ENCODE data around the gene PTOV1. TPM values are rescaled to one million over a fixed set of nuclear protein-coding genes. Genes with fewer than 3 reads are reported as not detected.

Gene PTOV1
- total and polyA plus RNA-seq, 10 of the 15 experiments (the other 5 are each of a cell fraction or from before 2014, with no cell fraction given): 3.2 to 83.5 (median 22.3) TPM

DNA sequence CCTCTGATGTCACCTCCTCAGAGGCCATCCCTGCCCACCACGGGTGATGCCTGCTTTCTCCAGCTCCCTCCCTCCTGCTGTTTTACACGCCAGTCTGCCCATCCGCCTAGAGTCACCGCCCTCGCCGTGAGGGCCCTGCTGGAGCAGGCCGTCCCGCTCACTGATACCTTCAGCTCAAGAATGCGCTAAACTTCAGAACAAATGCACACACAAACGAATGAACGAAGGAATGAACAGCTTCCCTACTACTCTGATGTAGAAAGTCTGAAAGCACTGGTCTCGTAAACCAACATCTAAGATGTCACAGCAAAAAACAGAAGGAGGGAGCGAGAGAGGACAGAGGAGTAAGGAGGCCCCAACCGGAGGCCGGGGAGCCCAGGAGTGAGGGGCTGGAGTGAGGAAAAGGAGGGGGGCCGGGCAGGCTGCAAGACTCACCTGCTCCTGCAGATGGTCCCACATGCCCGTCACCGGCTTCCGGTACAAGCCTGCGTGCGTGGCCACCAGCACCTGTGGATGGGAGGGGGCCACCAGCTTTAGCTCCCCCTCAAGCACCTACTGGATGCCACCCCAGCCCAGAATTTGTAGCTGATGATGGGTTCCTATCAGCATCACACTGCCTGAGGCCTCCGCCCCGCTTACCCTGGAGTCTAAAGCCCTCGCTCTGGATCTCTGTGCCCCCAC lies 12.4 kb downstream of the PTOV1 start (continued):
- TF ChIP-seq, protein P1, sequence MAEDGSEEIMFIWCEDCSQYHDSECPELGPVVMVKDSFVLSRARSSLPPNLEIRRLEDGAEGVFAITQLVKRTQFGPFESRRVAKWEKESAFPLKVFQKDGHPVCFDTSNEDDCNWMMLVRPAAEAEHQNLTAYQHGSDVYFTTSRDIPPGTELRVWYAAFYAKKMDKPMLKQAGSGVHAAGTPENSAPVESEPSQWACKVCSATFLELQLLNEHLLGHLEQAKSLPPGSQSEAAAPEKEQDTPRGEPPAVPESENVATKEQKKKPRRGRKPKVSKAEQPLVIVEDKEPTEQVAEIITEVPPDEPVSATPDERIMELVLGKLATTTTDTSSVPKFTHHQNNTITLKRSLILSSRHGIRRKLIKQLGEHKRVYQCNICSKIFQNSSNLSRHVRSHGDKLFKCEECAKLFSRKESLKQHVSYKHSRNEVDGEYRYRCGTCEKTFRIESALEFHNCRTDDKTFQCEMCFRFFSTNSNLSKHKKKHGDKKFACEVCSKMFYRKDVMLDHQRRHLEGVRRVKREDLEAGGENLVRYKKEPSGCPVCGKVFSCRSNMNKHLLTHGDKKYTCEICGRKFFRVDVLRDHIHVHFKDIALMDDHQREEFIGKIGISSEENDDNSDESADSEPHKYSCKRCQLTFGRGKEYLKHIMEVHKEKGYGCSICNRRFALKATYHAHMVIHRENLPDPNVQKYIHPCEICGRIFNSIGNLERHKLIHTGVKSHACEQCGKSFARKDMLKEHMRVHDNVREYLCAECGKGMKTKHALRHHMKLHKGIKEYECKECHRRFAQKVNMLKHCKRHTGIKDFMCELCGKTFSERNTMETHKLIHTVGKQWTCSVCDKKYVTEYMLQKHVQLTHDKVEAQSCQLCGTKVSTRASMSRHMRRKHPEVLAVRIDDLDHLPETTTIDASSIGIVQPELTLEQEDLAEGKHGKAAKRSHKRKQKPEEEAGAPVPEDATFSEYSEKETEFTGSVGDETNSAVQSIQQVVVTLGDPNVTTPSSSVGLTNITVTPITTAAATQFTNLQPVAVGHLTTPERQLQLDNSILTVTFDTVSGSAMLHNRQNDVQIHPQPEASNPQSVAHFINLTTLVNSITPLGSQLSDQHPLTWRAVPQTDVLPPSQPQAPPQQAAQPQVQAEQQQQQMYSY (CRISPR knock-in tag; IDR thresholded peaks at IDR 0.05): no peak
- TF ChIP-seq ATF7 (IDR thresholded peaks at IDR 0.05; ENCODE audit: low read depth) (no peak), YY1 (IDR thresholded peaks at IDR 0.05; ENCODE audit: low read depth, low read length) (no peak)

DNA sequence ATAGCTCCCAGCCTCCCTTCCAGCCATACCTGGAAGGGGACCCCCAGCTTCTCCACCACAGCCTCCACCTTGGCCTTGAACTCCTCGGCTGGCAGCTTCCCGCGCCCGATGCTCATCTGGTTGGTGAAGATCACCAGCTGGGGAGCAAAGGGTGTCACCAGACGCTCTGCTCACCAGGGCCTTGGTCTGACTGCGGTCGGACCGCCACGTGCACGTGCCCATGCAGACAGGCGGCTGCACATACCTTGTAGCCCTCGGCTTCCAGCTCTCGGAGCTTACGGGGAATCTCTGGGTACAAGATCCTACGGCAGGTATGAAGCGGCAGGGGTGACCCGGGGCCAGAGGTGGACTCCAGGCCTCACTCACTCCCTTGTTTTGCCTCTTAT lies 13.0 kb downstream of the PTOV1 start:
- TF ChIP-seq POLR2A (IDR thresholded peaks at IDR 0.05; ENCODE audit: low read depth, low read length) (0 out of 2 replicates have a peak, but pooled peaks have one; percentile 20), EGR1 (IDR thresholded peaks at IDR 0.05; ENCODE audit: borderline replicate concordance in 1 of 2, low read depth in 2 of 2, low read length in 2 of 2) (no peak), RFX5 (IDR thresholded peaks at IDR 0.05; ENCODE audit: low read depth, low read length) (no peak)
- BruUV-seq (replicated peaks): no TSS peak
- ChIA-PET RAD21 (ENCODE audit: unreplicated experiment) (interaction anchor here (1.3 kb wide), 1 partner anchor 13 kb away, joined by 3 read pairs; the partner anchor contains the start of gene PTOV1), SMC1A (ENCODE audit: uncharacterized antibody, unreplicated experiment) (no interaction called here), POLR2A (interaction anchor here (0.5 kb wide), 1 partner anchor 155 kb away, joined by 4 read pairs; no protein-coding TSS in a partner anchor), CTCF (interaction anchor here (1.5 kb wide), 1 partner anchor 13 kb away, joined by 3 read pairs; the partner anchor contains the start of gene PTOV1)
- no peak overlapping the region for H3K4me2 ChIP-seq (ENCODE audit: control insufficient read depth, insufficient read depth)
- H3K9ac ChIP-seq (ENCODE audit: control insufficient read depth, insufficient read depth, low read length): no peak overlapping the region
- no peak overlapping the region for H3K27ac ChIP-seq (ENCODE audit: control insufficient read depth, insufficient read depth)
- DNase-seq (ENCODE audit: low read depth, low spot score): no peak
- intact Hi-C loops (cut with micrococcal nuclease; ENCODE audit: unreplicated experiment) (no loop called here), in situ Hi-C loops (cut with MboI) (no loop called here)
- no peak for FAIRE-seq
- peaks cover 12% of the 10 kb centered on the region for H3K4me1 ChIP-seq (ENCODE audit: control insufficient read depth, insufficient read depth, low read length)
- ATAC-seq: no peak
- peaks cover 18% of the 10 kb centered on the region for H3K79me2 ChIP-seq (ENCODE audit: control insufficient read depth, insufficient read depth, low read length)
- H3K36me3 ChIP-seq (ENCODE audit: control insufficient read depth in 2 of 2, insufficient read depth in 2 of 2, low read length in 1 of 2): peaks cover 9 to 22% of the 10 kb centered on the region in 2 experiments
- no peaks in the 10 kb centered on the region for H3K27me3 ChIP-seq (replicated peaks in 1 of 2; ENCODE audit: control insufficient read depth in 2 of 2, insufficient read depth in 2 of 2, low read length in 1 of 2)
- no peaks in the 10 kb centered on the region for H4K20me1 ChIP-seq (ENCODE audit: control insufficient read depth, insufficient read depth)
- H2AFZ ChIP-seq (ENCODE audit: control insufficient read depth, low read depth, low read length): no peak overlapping the region
- H3K9me3 ChIP-seq (replicated peaks; ENCODE audit: control insufficient read depth, insufficient read depth, low read length): no peaks in the 10 kb centered on the region
- no peak overlapping the region for H3K4me3 ChIP-seq
- WGBS (ENCODE audit: insufficient coverage, insufficient replicate concordance, low lambda C conversion rate, missing lambda C conversion rate): 98% methylated on average over 17 of the region's 17 CpGs

Data from GM12878 (cell line).